Smooth muscle cell (in vitro differentiated cells): Measurements from ENCODE around the gene LEMD1. TPM values are rescaled to one million over a fixed set of nuclear protein-coding genes. Genes with fewer than 3 reads are reported as not detected.

Experiments
- DNase-seq: peaks from one replicate; lab custom pipeline; 2025; ENCODE audit not compliant: unreplicated experiment; lab: John Stamatoyannopoulos, UW
- H2AFZ ChIP-seq: fragments of 200-600 bp; sonication (generic); 2 replicates; pipeline ENCODE4 v1.6.0; 2016; ENCODE audit warnings: antibody characterized with exemption, low read depth, mild to moderate bottlenecking
- H3F3A ChIP-seq: fragments of 200-600 bp; sonication (generic); 2 replicates; pipeline ENCODE4 v1.6.0; 2017; ENCODE audit warnings: antibody characterized with exemption, low read depth
- H3K27ac ChIP-seq: fragments of 200-600 bp; sonication (generic); 2 replicates; pipeline ENCODE4 v1.5.1; 2016; ENCODE audit warnings: low read depth, mild to moderate bottlenecking
- H3K27me3 ChIP-seq: fragments of 200-600 bp; sonication (generic); 2 replicates; pipeline ENCODE4 v1.6.1; 2016; ENCODE audit warnings: low read depth, mild to moderate bottlenecking
- H3K36me3 ChIP-seq: fragments of 200-600 bp; sonication (generic); 2 replicates; pipeline ENCODE4 v1.5.1; 2016; ENCODE audit warnings: low read depth
- H3K4me1 ChIP-seq: fragments of 200-600 bp; sonication (generic); 2 replicates; pipeline ENCODE4 v1.5.1; 2016; ENCODE audit warnings: low read depth
- H3K4me2 ChIP-seq: fragments of 200-600 bp; sonication (generic); 2 replicates; pipeline ENCODE4 v1.6.0; 2016; ENCODE audit warnings: mild to moderate bottlenecking
- H3K4me3 ChIP-seq: fragments of 200-600 bp; sonication (generic); 2 replicates; pipeline ENCODE4 v1.5.1; 2016; ENCODE audit warnings: mild to moderate bottlenecking
- H3K79me2 ChIP-seq: fragments of 200-600 bp; sonication (generic); 2 replicates; pipeline ENCODE4 v1.6.0; 2016; ENCODE audit warnings: low read depth, mild to moderate bottlenecking
- H3K9ac ChIP-seq: fragments of 200-600 bp; sonication (generic); 2 replicates; pipeline ENCODE4 v1.6.0; 2016; ENCODE audit warnings: low read depth
- H3K9me3 ChIP-seq: fragments of 200-600 bp; sonication (generic); replicated peaks from 2 replicates; pipeline ENCODE4 v1.5.1; 2016; ENCODE audit warnings: low read depth
- H4K20me1 ChIP-seq: fragments of 200-600 bp; sonication (generic); 2 replicates; pipeline ENCODE4 v1.6.0; 2016; ENCODE audit warnings: low read depth
- WGBS: methylation state at CpG from one replicate; pipeline ENCODE4 v1.1.7; 2016; ENCODE audit warnings: low lambda C conversion rate; 5-methylcytosine and 5-hydroxymethylcytosine counted together
- polyA plus RNA-seq: library from polyadenylated mRNA; unstranded; fragments of >200 nt; fragmentation: Nextera tagmentation; extraction: Ambion mirVana; gene quantifications from 2 replicates; pipeline ENCODE4 v1.2.1, GENCODE V29; 2016
- total RNA-seq: library from RNA; depleted of rRNA; stranded (reverse); fragments of >200 nt; gene quantifications from 2 replicates; pipeline ENCODE4 v1.2.3, GENCODE V29; 2014
- TF ChIP-seq, protein P1 (sequence below): fragments of 200-600 bp; sonication (generic); IDR thresholded peaks from 2 replicates; pipeline ENCODE4 v1.5.1; 2017; ENCODE audit warnings: borderline replicate concordance, mild to moderate bottlenecking, antibody characterized with exemption; ENCODE audit not compliant: insufficient read depth, poor library complexity, severe bottlenecking

Gene LEMD1
- total and polyA plus RNA-seq, 2 experiments from 2014 or later, result 5.8 to 8.0 TPM

DNA sequence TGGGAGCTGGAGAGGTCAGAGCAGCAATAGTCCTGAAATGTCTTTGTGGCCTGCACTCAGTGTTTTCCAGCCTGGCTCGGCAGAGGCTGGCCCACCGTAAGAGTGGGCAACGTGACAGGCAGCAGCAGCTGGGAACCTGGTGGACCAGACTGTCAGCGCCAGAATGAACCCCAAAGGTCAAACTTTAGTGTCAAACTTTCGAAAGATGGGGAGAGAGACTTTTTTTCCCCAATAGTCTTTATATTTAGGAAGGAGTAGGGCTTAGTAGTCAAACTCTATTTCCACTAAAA is 23.7 kb upstream of the LEMD1 start:
- H3K9me3 ChIP-seq, result no peaks in the 10 kb centered on the region
- H3F3A ChIP-seq, result peaks cover 18% of the 10 kb centered on the region
- H3K9ac ChIP-seq, result peak overlapping the region; percentile 11
- WGBS, result 71% methylated on average over 5 of the region's 5 CpGs
- TF ChIP-seq, protein P1, sequence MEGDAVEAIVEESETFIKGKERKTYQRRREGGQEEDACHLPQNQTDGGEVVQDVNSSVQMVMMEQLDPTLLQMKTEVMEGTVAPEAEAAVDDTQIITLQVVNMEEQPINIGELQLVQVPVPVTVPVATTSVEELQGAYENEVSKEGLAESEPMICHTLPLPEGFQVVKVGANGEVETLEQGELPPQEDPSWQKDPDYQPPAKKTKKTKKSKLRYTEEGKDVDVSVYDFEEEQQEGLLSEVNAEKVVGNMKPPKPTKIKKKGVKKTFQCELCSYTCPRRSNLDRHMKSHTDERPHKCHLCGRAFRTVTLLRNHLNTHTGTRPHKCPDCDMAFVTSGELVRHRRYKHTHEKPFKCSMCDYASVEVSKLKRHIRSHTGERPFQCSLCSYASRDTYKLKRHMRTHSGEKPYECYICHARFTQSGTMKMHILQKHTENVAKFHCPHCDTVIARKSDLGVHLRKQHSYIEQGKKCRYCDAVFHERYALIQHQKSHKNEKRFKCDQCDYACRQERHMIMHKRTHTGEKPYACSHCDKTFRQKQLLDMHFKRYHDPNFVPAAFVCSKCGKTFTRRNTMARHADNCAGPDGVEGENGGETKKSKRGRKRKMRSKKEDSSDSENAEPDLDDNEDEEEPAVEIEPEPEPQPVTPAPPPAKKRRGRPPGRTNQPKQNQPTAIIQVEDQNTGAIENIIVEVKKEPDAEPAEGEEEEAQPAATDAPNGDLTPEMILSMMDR, result no peak
- H3K79me2 ChIP-seq, result peaks cover 16% of the 10 kb centered on the region
- H2AFZ ChIP-seq, result no peak overlapping the region
- H3K4me2 ChIP-seq, result peak overlapping the region; percentile 82
- no peak overlapping the region for H3K4me3 ChIP-seq
- DNase-seq, result no peak
- peaks cover 52% of the 10 kb centered on the region for H4K20me1 ChIP-seq
- peak overlapping the region; percentile 35 for H3K27ac ChIP-seq
- H3K27me3 ChIP-seq, result no peaks in the 10 kb centered on the region
- H3K4me1 ChIP-seq, result peaks cover 95% of the 10 kb centered on the region
- H3K36me3 ChIP-seq, result no peaks in the 10 kb centered on the region

DNA sequence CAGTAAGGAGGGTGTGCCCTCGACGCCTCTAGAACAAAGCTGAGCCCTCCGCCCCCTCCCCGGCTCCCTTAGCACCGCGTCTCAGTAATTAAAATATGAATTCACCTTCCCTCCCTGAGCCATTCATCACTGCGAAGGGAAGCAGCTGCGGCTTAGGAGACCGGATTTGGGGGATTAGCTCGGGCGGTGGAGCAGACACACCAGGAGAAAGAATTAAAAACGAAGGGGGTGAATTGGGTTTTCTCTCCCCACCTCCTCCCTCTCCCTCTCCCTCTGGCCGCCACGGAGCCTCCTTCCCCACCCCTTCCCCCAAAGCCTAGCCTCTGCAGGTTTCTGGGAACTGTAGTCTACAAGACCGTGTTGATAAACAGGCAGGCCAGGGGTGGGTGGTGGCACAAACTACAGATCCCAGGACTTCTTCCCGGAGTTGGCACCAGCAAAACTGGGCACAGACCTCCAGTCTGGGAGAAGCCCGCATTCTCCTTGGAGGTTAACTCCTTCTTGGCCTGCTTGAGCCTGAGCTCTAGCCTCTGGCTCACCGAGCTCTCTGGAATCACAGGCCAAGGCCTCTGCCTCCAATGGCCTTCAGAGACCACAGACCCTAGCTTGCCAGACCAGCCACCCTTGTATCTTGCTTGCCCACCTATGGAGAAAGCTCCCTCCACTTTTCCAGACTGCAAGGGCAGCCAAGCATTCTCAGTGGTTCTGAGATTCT is 23.2 kb upstream of the LEMD1 start:
- Histone ChIP-seq H2AFZ (no peak overlapping the region), H3K27ac (peak overlapping the region; percentile 35), H3K4me2 (peak overlapping the region; percentile 82), H3K9me3 (no peaks in the 10 kb centered on the region), H3K4me1 (peaks cover 93% of the 10 kb centered on the region), H3K36me3 (no peaks in the 10 kb centered on the region), H3K27me3 (no peaks in the 10 kb centered on the region), H3F3A (peaks cover 18% of the 10 kb centered on the region), H4K20me1 (peaks cover 52% of the 10 kb centered on the region), H3K9ac (peak overlapping the region; percentile 11), H3K79me2 (peaks cover 16% of the 10 kb centered on the region), H3K4me3 (peak overlapping the region; percentile 15)
- 9% methylated on average over 17 of the region's 18 CpGs for WGBS
- no peak for DNase-seq
- TF ChIP-seq, protein P1, result no peak

DNA sequence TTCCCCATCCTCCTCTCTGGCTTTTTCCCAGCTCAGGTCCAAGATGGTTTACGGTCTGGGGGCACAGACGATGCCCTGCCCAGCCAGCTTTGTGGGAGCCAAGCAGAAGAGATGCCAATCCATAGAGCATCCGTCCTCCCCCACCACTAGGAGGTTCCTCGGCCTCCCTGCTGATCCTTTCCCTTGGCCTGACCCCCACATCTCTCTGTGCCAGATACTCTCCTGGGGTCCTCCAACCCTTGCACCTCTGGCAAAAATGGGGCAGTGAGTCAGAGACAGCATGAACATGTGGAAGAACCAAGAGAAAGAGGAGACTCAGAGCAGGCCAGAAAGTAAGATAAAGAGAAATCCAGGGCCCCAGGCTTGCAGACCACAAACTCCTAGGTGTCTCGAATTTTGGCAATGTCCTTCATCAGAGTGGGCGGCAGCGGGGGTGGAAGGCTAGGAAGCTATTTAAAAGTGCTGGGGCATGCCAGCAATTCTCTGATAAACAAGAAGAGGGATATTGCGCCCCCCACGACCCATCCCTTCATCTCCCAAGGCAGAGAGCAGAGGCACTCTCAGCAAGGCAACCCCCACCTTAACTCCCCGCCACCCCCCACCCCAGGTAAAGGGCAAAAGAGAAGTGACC is 22.6 kb upstream of the LEMD1 start:
- Histone ChIP-seq H3K4me1 (peaks cover 88% of the 10 kb centered on the region), H3K27me3 (no peaks in the 10 kb centered on the region), H2AFZ (no peak overlapping the region), H3K9ac (peak overlapping the region; percentile 11), H3K79me2 (peaks cover 16% of the 10 kb centered on the region), H3K9me3 (no peaks in the 10 kb centered on the region), H3F3A (peaks cover 18% of the 10 kb centered on the region), H3K27ac (peak overlapping the region; percentile 35), H3K4me3 (peak overlapping the region; percentile 15), H4K20me1 (peaks cover 52% of the 10 kb centered on the region), H3K4me2 (peak overlapping the region; percentile 82), H3K36me3 (no peaks in the 10 kb centered on the region)
- TF ChIP-seq, protein P1, result no peak
- 30% methylated on average over 10 of the region's 10 CpGs for WGBS
- no peak for DNase-seq
